ENCODE results near the gene IRS2.

IRS2 gene

GRCh38 chr13:109779876-109780510 lies 6.4 kb downstream of the IRS2 start:
- peaks cover 97% of the 10 kb centered on the region for H3K36me3 ChIP-seq (ENCODE audit: insufficient read depth, low read length)
- no peak for DNase-seq (ENCODE audit: low read depth, low spot score)
- peak overlapping the region; percentile 99 for H3K9ac ChIP-seq (ENCODE audit: insufficient read length)
- H3K27ac ChIP-seq = peak overlapping the region; percentile 98
- TF ChIP-seq POLR2AphosphoS5 (IDR thresholded peaks at IDR 0.05; ENCODE audit: borderline replicate concordance, low read depth, low read length) (no peak), EZH2 (IDR thresholded peaks at IDR 0.05) (no peak), FOXP2 (optimal IDR thresholded peaks at IDR 0.05; ENCODE audit: control extremely low read depth, extremely low read length, insufficient read depth) (no peak)
- H3K9me3 ChIP-seq (ENCODE audit: low read depth, low read length) = no peaks in the 10 kb centered on the region
- peak overlapping the region; percentile 91 for H3K4me3 ChIP-seq

GRCh38 chr13:109779074-109779473 lies 7.3 kb downstream of the IRS2 start:
- no peak for DNase-seq (ENCODE audit: low read depth, low spot score)
- H3K9ac ChIP-seq (ENCODE audit: insufficient read length) = peak overlapping the region; percentile 99
- H3K4me3 ChIP-seq = peak overlapping the region; percentile 91
- peak; percentile 46; the same call in 1 of the 2 replicates for TF ChIP-seq POLR2AphosphoS5 (IDR thresholded peaks at IDR 0.05; ENCODE audit: borderline replicate concordance, low read depth, low read length)
- TF ChIP-seq FOXP2 (optimal IDR thresholded peaks at IDR 0.05; ENCODE audit: control extremely low read depth, extremely low read length, insufficient read depth) = no peak
- H3K9me3 ChIP-seq (ENCODE audit: low read depth, low read length) = no peaks in the 10 kb centered on the region
- H3K36me3 ChIP-seq (ENCODE audit: insufficient read depth, low read length) = peaks cover 100% of the 10 kb centered on the region
- peak overlapping the region; percentile 98 for H3K27ac ChIP-seq

GRCh38 chr13:109778102-109778542 lies 8.3 kb downstream of the IRS2 start:
- peak overlapping the region; percentile 98 for H3K27ac ChIP-seq
- TF ChIP-seq EZH2 (IDR thresholded peaks at IDR 0.05) = no peak
- no peak for TF ChIP-seq FOXP2 (optimal IDR thresholded peaks at IDR 0.05; ENCODE audit: control extremely low read depth, extremely low read length, insufficient read depth)
- TF ChIP-seq POLR2AphosphoS5 (IDR thresholded peaks at IDR 0.05; ENCODE audit: borderline replicate concordance, low read depth, low read length) = peak; percentile 41; the same call in 1 of the 2 replicates
- no peak for DNase-seq (ENCODE audit: low read depth, low spot score)
- H3K36me3 ChIP-seq (ENCODE audit: insufficient read depth, low read length) = peaks cover 100% of the 10 kb centered on the region
- H3K4me3 ChIP-seq = peak overlapping the region; percentile 91
- H3K9me3 ChIP-seq (ENCODE audit: low read depth, low read length) = no peaks in the 10 kb centered on the region
- peak overlapping the region; percentile 99 for H3K9ac ChIP-seq (ENCODE audit: insufficient read length)

- no peak for DNase-seq (ENCODE audit: low read depth, low spot score)
- Histone ChIP-seq H3K9ac (ENCODE audit: insufficient read length) (peak overlapping the region; percentile 99), H3K4me3 (peak overlapping the region; percentile 91), H3K27ac (peak overlapping the region; percentile 98), H3K9me3 (ENCODE audit: low read depth, low read length) (no peaks in the 10 kb centered on the region), H3K36me3 (ENCODE audit: insufficient read depth, low read length) (peaks cover 100% of the 10 kb centered on the region)
- no peak for TF ChIP-seq FOXP2 (optimal IDR thresholded peaks at IDR 0.05; ENCODE audit: control extremely low read depth, extremely low read length, insufficient read depth)
- 0 out of 2 replicates have a peak, but pooled peaks have one; percentile 18 for TF ChIP-seq POLR2AphosphoS5 (IDR thresholded peaks at IDR 0.05; ENCODE audit: borderline replicate concordance, low read depth, low read length)
- no peak for TF ChIP-seq EZH2 (IDR thresholded peaks at IDR 0.05)
Measured at GRCh38 chr13:109776575-109776974, 9.8 kb downstream of the IRS2 start.

GRCh38 chr13:109773786-109774185 lies 12.6 kb downstream of the IRS2 start:
- peak overlapping the region; percentile 91 for H3K4me3 ChIP-seq

GRCh38 chr13:109773276-109773675 lies 13.1 kb downstream of the IRS2 start:
- Histone ChIP-seq H3K9ac (ENCODE audit: insufficient read length) (peak overlapping the region; percentile 51), H3K36me3 (ENCODE audit: insufficient read depth, low read length) (peaks cover 100% of the 10 kb centered on the region), H3K4me3 (peak overlapping the region; percentile 91), H3K27ac (peak overlapping the region; percentile 67), H3K9me3 (ENCODE audit: low read depth, low read length) (no peaks in the 10 kb centered on the region)
- DNase-seq (ENCODE audit: low read depth, low spot score) = no peak
- TF ChIP-seq POLR2AphosphoS5 (IDR thresholded peaks at IDR 0.05; ENCODE audit: borderline replicate concordance, low read depth, low read length) (no peak), EZH2 (IDR thresholded peaks at IDR 0.05) (no peak), FOXP2 (optimal IDR thresholded peaks at IDR 0.05; ENCODE audit: control extremely low read depth, extremely low read length, insufficient read depth) (no peak)

More at GRCh38 chr13:109773786-109774185, 12.6 kb downstream of the IRS2 start:
- TF ChIP-seq FOXP2 (optimal IDR thresholded peaks at IDR 0.05; ENCODE audit: control extremely low read depth, extremely low read length, insufficient read depth) (no peak), EZH2 (IDR thresholded peaks at IDR 0.05) (no peak), POLR2AphosphoS5 (IDR thresholded peaks at IDR 0.05; ENCODE audit: borderline replicate concordance, low read depth, low read length) (no peak)
- peaks cover 100% of the 10 kb centered on the region for H3K36me3 ChIP-seq (ENCODE audit: insufficient read depth, low read length)
- H3K9me3 ChIP-seq (ENCODE audit: low read depth, low read length) = no peaks in the 10 kb centered on the region
- DNase-seq (ENCODE audit: low read depth, low spot score) = no peak
- H3K9ac ChIP-seq (ENCODE audit: insufficient read length) = peak overlapping the region; percentile 51
- H3K27ac ChIP-seq = peak overlapping the region; percentile 67

GRCh38 chr13:109771926-109772325 lies 14.5 kb downstream of the IRS2 start:
- peak overlapping the region; percentile 43 for H3K27ac ChIP-seq
- peaks cover 98% of the 10 kb centered on the region for H3K36me3 ChIP-seq (ENCODE audit: insufficient read depth, low read length)
- no peak for TF ChIP-seq FOXP2 (optimal IDR thresholded peaks at IDR 0.05; ENCODE audit: control extremely low read depth, extremely low read length, insufficient read depth)
- H3K9me3 ChIP-seq (ENCODE audit: low read depth, low read length) = no peaks in the 10 kb centered on the region
- peak overlapping the region; percentile 6 for H3K4me3 ChIP-seq
- no peak for DNase-seq (ENCODE audit: low read depth, low spot score)
- H3K9ac ChIP-seq (ENCODE audit: insufficient read length) = peak overlapping the region; percentile 23

GRCh38 chr13:109770436-109770835 lies 15.9 kb downstream of the IRS2 start:
- TF ChIP-seq FOXP2 (optimal IDR thresholded peaks at IDR 0.05; ENCODE audit: control extremely low read depth, extremely low read length, insufficient read depth) (no peak), EZH2 (IDR thresholded peaks at IDR 0.05) (no peak), POLR2AphosphoS5 (IDR thresholded peaks at IDR 0.05; ENCODE audit: borderline replicate concordance, low read depth, low read length) (no peak)
- H3K9me3 ChIP-seq (ENCODE audit: low read depth, low read length) = no peaks in the 10 kb centered on the region
- no peak overlapping the region for H3K9ac ChIP-seq (ENCODE audit: insufficient read length)
- peak overlapping the region; percentile 53 for H3K4me3 ChIP-seq
- DNase-seq (ENCODE audit: low read depth, low spot score) = no peak
- peak overlapping the region; percentile 43 for H3K27ac ChIP-seq
- H3K36me3 ChIP-seq (ENCODE audit: insufficient read depth, low read length) = peaks cover 87% of the 10 kb centered on the region
